K562 (cell line): ENCODE data around the gene CKLF. TPM values are rescaled to one million over a fixed set of nuclear protein-coding genes. Genes with fewer than 3 reads are reported as not detected.

Source experiments
- BRD9 ChIP-seq: fragments of 450-650 bp; IDR thresholded peaks from 2 replicates; pipeline ENCODE4 v1.6.1; 2018; ENCODE audit warnings: low read depth; ENCODE audit not compliant: partially characterized antibody
- HMG20B ChIP-seq: fragments of 250-450 bp; sonication (Bioruptor Pico); IDR thresholded peaks from 2 replicates; pipeline ENCODE4 v1.5.0; 2021; ENCODE audit warnings: mild to moderate bottlenecking
- HMGXB4 ChIP-seq: sonication (generic); formaldehyde crosslinking; IDR thresholded peaks from 2 replicates; pipeline ENCODE4 v1.8.1; 2023; ENCODE audit warnings: mild to moderate bottlenecking, missing genetic modification reagents
- MEF2A ChIP-seq: IDR thresholded peaks from 2 replicates; pipeline ENCODE4 v1.6.1; 2011; ENCODE audit warnings: low read depth, mild to moderate bottlenecking, low read length, moderate library complexity; ENCODE audit not compliant: control insufficient read depth
- MGA ChIP-seq: fragments of 450-650 bp; IDR thresholded peaks from 2 replicates; pipeline ENCODE4 v1.6.1; 2016; ENCODE audit warnings: mild to moderate bottlenecking, moderate library complexity
- NELFE ChIP-seq: IDR thresholded peaks from 2 replicates; pipeline ENCODE4 v1.6.1; 2011; ENCODE audit warnings: mild to moderate bottlenecking; ENCODE audit not compliant: insufficient read depth, insufficient read length
- RBM25 ChIP-seq: fragments of 200-400 bp; formaldehyde crosslinking; IDR thresholded peaks from 2 replicates; pipeline ENCODE4 v1.6.1; 2018; ENCODE audit warnings: low read length, low read depth, moderate library complexity; ENCODE audit not compliant: severe bottlenecking
- SIRT6 ChIP-seq: IDR thresholded peaks from one replicate; pipeline ENCODE4 v1.6.1; 2012; ENCODE audit warnings: low read depth, mild to moderate bottlenecking, control low read depth, inconsistent platforms, low read length, moderate library complexity
- SMAD1 ChIP-seq: fragments of 150-350 bp; IDR thresholded peaks from 2 replicates; pipeline ENCODE4 v1.6.1; 2014; ENCODE audit warnings: low read length, low read depth; ENCODE audit not compliant: partially characterized antibody
- THRAP3 ChIP-seq: fragments of 450-650 bp; IDR thresholded peaks from 2 replicates; pipeline ENCODE4 v1.6.1; 2016; ENCODE audit warnings: mild to moderate bottlenecking, inconsistent platforms, borderline replicate concordance
- ZNF76 ChIP-seq: fragments of 250-450 bp; sonication (Bioruptor Pico); IDR thresholded peaks from 2 replicates; pipeline ENCODE4 v1.4.0; 2020; ENCODE audit warnings: mild to moderate bottlenecking, moderate library complexity, borderline replicate concordance
- polyA plus RNA-seq, 8 experiments: library from polyadenylated mRNA; depleted of rRNA in 4 of 8; stranded (reverse) in 5 of 8; unstranded in 3 of 8; fragments of >200 nt; fragmentation: Nextera tagmentation in 2 of 8; fragmentation: Illumina TruSeq in 1 of 8; extraction: Ambion mirVana in 2 of 8; extraction: Trizol in 1 of 8; gene quantifications; 2 replicates each; pipeline versions ENCODE4 v1.2.1 to v1.2.3, GENCODE V29; 2011 to 2014; ENCODE audit warnings: inconsistent platforms in 1 of 8, missing spikeins in 1 of 8
- total RNA-seq, 7 experiments: library from RNA; depleted of rRNA in 6 of 7; stranded (reverse); fragments of >200 nt in 6 of 7; fragmentation: Illumina TruSeq in 2 of 7; extraction: Trizol in 2 of 7; gene quantifications; 2 replicates each; pipeline versions ENCODE4 v1.2.1 to v1.2.3, GENCODE V29; 2011 to 2021; ENCODE audit warnings: low replicate concordance in 1 of 7

The CKLF gene
- total and polyA plus RNA-seq, 9 of the 15 experiments (the other 6 are each of a cell fraction or from before 2014, with no cell fraction given) = 84.8 to 322 (median 118) TPM

GRCh38 chr16:66517586-66518263, 34.7 kb upstream of the CKLF start (continued):
- TF ChIP-seq HMG20B (CRISPR knock-in tag) = no peak
- TF ChIP-seq BRD9 = no peak
- peak; percentile 11 for TF ChIP-seq RBM25
- TF ChIP-seq HMGXB4 = no peak
- TF ChIP-seq SIRT6 = no peak
- TF ChIP-seq SMAD1 = no peak
- TF ChIP-seq MGA = no peak
- TF ChIP-seq ZNF76 (CRISPR knock-in tag) = no peak
- no peak for TF ChIP-seq MEF2A
- TF ChIP-seq NELFE = no peak
- TF ChIP-seq THRAP3 = no peak
